HCT116 (cell line): Measurements from ENCODE around the gene SUPT3H.

ENCODE experiments used
- CBX3 ChIP-seq: IDR thresholded peaks from 2 replicates; pipeline ENCODE4 v1.6.1; 2012; ENCODE audit warnings: low read depth
- CEBPB ChIP-seq: IDR thresholded peaks from 2 replicates; pipeline ENCODE4 v1.6.1; 2012; ENCODE audit warnings: low read depth
- EZH2 ChIP-seq: fragments of 200-600 bp; sonication (generic); IDR thresholded peaks from 2 replicates; pipeline ENCODE4 v1.6.1; 2017; ENCODE audit warnings: antibody characterized with exemption, mixed run types
- EZH2phosphoT487 ChIP-seq: fragments of 200-600 bp; IDR thresholded peaks from 2 replicates; pipeline ENCODE4 v1.6.1; 2018; ENCODE audit warnings: antibody characterized with exemption, borderline replicate concordance
- POLR2A ChIP-seq: IDR thresholded peaks from 2 replicates; pipeline ENCODE4 v1.7.0; 2011; ENCODE audit warnings: borderline replicate concordance; ENCODE audit not compliant: insufficient read depth, insufficient read length; ENCODE audit errors: extremely low read depth
- POLR2AphosphoS5 ChIP-seq: IDR thresholded peaks from 2 replicates; pipeline ENCODE4 v1.6.1; 2011; ENCODE audit warnings: mild to moderate bottlenecking, low read depth, low read length, moderate library complexity
- SIN3A ChIP-seq: IDR thresholded peaks from 2 replicates; pipeline ENCODE4 v1.6.1; 2012; ENCODE audit warnings: low read depth
- SP1 ChIP-seq: IDR thresholded peaks from 2 replicates; pipeline ENCODE4 v1.6.1; 2012; ENCODE audit warnings: low read depth
- TCF7L2 ChIP-seq: IDR thresholded peaks from 2 replicates; pipeline ENCODE4 v1.7.0; 2011; ENCODE audit warnings: borderline replicate concordance, inconsistent platforms; ENCODE audit not compliant: insufficient read depth, insufficient read length; ENCODE audit errors: extremely low read depth
- ZFX ChIP-seq: fragments of 450-650 bp; IDR thresholded peaks from 2 replicates; pipeline ENCODE4 v1.6.1; 2017
- TF ChIP-seq, protein P1 (sequence below), 3 experiments: fragments of 200-600 bp in 1 of 3; sonication (generic) in 1 of 3; IDR thresholded peaks in 2 of 3; conservative IDR thresholded peaks in 1 of 3; 2 replicates each; pipeline ENCODE4 v1.5.1; 2012 to 2017; ENCODE audit warnings: low read depth in 2 of 3, low read length in 2 of 3, antibody characterized with exemption in 1 of 3, borderline replicate concordance in 1 of 3, control low read depth in 1 of 3, mild to moderate bottlenecking in 1 of 3, mixed read lengths in 1 of 3, mixed run types in 1 of 3, moderate library complexity in 1 of 3; ENCODE audit not compliant: insufficient read depth in 1 of 3
- TF ChIP-seq, protein P2 (sequence below): IDR thresholded peaks from 2 replicates; pipeline ENCODE4 v1.6.1; 2012

DNA sequence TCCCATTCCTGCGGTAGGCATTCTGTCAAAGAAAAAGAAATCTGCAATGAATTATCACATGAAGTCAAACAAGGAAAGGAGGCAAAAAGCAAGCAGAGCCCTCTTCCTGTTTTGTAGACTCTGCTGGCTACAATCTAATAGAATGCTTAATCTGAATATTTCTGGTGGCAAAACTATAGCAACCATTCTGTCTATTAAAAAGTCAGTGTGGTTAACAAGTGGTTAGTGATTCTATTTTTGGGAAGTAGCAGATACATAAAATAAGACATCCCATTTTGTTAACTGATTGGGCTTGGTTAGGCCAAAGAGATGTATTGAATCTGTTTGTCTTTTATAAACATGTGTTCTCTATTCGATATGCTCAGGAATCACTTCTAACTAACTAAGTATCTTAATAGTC, 547.9 kb downstream of the SUPT3H start:
- TF ChIP-seq, protein P1, sequence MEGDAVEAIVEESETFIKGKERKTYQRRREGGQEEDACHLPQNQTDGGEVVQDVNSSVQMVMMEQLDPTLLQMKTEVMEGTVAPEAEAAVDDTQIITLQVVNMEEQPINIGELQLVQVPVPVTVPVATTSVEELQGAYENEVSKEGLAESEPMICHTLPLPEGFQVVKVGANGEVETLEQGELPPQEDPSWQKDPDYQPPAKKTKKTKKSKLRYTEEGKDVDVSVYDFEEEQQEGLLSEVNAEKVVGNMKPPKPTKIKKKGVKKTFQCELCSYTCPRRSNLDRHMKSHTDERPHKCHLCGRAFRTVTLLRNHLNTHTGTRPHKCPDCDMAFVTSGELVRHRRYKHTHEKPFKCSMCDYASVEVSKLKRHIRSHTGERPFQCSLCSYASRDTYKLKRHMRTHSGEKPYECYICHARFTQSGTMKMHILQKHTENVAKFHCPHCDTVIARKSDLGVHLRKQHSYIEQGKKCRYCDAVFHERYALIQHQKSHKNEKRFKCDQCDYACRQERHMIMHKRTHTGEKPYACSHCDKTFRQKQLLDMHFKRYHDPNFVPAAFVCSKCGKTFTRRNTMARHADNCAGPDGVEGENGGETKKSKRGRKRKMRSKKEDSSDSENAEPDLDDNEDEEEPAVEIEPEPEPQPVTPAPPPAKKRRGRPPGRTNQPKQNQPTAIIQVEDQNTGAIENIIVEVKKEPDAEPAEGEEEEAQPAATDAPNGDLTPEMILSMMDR (IDR thresholded peaks at IDR 0.05 in 2 of 3, conservative IDR thresholded peaks at IDR 0.05 in 1 of 3; ENCODE audit: borderline replicate concordance in 1 of 3, insufficient read depth in 1 of 3, low read depth in 2 of 3, low read length in 2 of 3), result no peak
- TF ChIP-seq CEBPB (no peak), EZH2phosphoT487 (no peak), SIN3A (no peak), TCF7L2 (no peak), EZH2 (no peak), POLR2AphosphoS5 (no peak), CBX3 (no peak), ZFX (no peak), POLR2A (no peak), SP1 (no peak)
- TF ChIP-seq, protein P2, sequence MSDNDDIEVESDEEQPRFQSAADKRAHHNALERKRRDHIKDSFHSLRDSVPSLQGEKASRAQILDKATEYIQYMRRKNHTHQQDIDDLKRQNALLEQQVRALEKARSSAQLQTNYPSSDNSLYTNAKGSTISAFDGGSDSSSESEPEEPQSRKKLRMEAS, result no peak
